Hepatocyte (in vitro differentiated cells): Measurements from ENCODE around the gene ZNF764. TPM values are rescaled to one million over a fixed set of nuclear protein-coding genes. Genes with fewer than 3 reads are reported as not detected.
A peak's percentile ranks its signal among the peaks of the same experiment; 100 is the strongest.

ENCODE experiments used
- DNase-seq: peaks from one replicate; pipeline ENCODE4 v3.0.0-alpha.2; 2016; ENCODE audit warnings: low spot score
- H2AFZ ChIP-seq: fragments of 200-600 bp; sonication (generic); 2 replicates; pipeline ENCODE4 v1.6.0; 2016; ENCODE audit warnings: antibody characterized with exemption, mild to moderate bottlenecking
- H3K27ac ChIP-seq: fragments of 200-600 bp; sonication (generic); 2 replicates; pipeline ENCODE4 v1.5.1; 2016; ENCODE audit warnings: mild to moderate bottlenecking
- H3K27me3 ChIP-seq: fragments of 200-600 bp; sonication (generic); 2 replicates; pipeline ENCODE4 v1.6.1; 2016
- H3K36me3 ChIP-seq: fragments of 200-600 bp; sonication (generic); replicated peaks from 2 replicates; pipeline ENCODE4 v1.5.1; 2016; ENCODE audit warnings: low read depth; ENCODE audit not compliant: insufficient read depth
- H3K4me1 ChIP-seq: fragments of 200-600 bp; sonication (generic); 2 replicates; pipeline ENCODE4 v1.5.1; 2016; ENCODE audit warnings: mild to moderate bottlenecking, moderate library complexity; ENCODE audit not compliant: insufficient read depth
- H3K4me2 ChIP-seq: fragments of 200-600 bp; sonication (generic); 2 replicates; pipeline ENCODE4 v1.6.0; 2016
- H3K4me3 ChIP-seq: fragments of 200-600 bp; sonication (generic); 2 replicates; pipeline ENCODE4 v1.5.1; 2016; ENCODE audit warnings: mild to moderate bottlenecking
- H3K79me2 ChIP-seq: fragments of 200-600 bp; sonication (generic); 2 replicates; pipeline ENCODE4 v1.6.0; 2017; ENCODE audit warnings: mild to moderate bottlenecking
- H3K9me2 ChIP-seq: fragments of 200-600 bp; sonication (generic); replicated peaks from 2 replicates; pipeline ENCODE4 v1.6.0; 2017; ENCODE audit warnings: mild to moderate bottlenecking; ENCODE audit not compliant: insufficient read depth
- H3K9me3 ChIP-seq: fragments of 200-600 bp; sonication (generic); 2 replicates; pipeline ENCODE4 v1.5.1; 2016; ENCODE audit warnings: low read depth, mild to moderate bottlenecking
- H4K20me1 ChIP-seq: fragments of 200-600 bp; sonication (generic); 2 replicates; pipeline ENCODE4 v1.6.0; 2016; ENCODE audit warnings: mild to moderate bottlenecking; ENCODE audit not compliant: insufficient read depth, poor library complexity, severe bottlenecking
- CTCF ChIP-seq: fragments of 200-600 bp; sonication (generic); IDR thresholded peaks from 2 replicates; pipeline ENCODE4 v1.5.1; 2016; ENCODE audit warnings: antibody characterized with exemption, mild to moderate bottlenecking; ENCODE audit not compliant: poor library complexity
- EZH2 ChIP-seq: fragments of 200-600 bp; sonication (generic); IDR thresholded peaks from 2 replicates; pipeline ENCODE4 v1.6.1; 2016; ENCODE audit warnings: antibody characterized with exemption, mild to moderate bottlenecking, borderline replicate concordance
- EZH2phosphoT487 ChIP-seq: fragments of 200-600 bp; sonication (generic); IDR thresholded peaks from one replicate; pipeline ENCODE4 v1.6.1; 2018; ENCODE audit warnings: antibody characterized with exemption, mild to moderate bottlenecking, low read depth, moderate library complexity; ENCODE audit not compliant: unreplicated experiment, severe bottlenecking
- WGBS: methylation state at CpG from one replicate; pipeline ENCODE4 v1.1.6; 2016; ENCODE audit warnings: low lambda C conversion rate; ENCODE audit errors: missing lambda C conversion rate; 5-methylcytosine and 5-hydroxymethylcytosine counted together
- polyA plus RNA-seq: library from polyadenylated mRNA; unstranded; fragments of >200 nt; fragmentation: Nextera tagmentation; extraction: Ambion mirVana; gene quantifications from 2 replicates; pipeline ENCODE4 v1.2.1, GENCODE V29; 2016
- total RNA-seq: library from RNA; depleted of rRNA; stranded (reverse); fragments of >200 nt; gene quantifications from 2 replicates; pipeline ENCODE4 v1.2.3, GENCODE V29; 2014

ZNF764 gene
- total and polyA plus RNA-seq, 2 experiments from 2014 or later: 9.8 to 12.1 TPM

GRCh38 chr16:30526137-30526822 lies 31.9 kb downstream of the ZNF764 start, which contains the start of gene ZNF768:
TSS of gene ZNF768 (minus strand) at chr16:30526566. CDS start at chr16:30526413, 153 bp downstream.
- Histone ChIP-seq H3K27me3 (no peaks in the 10 kb centered on the region), H3K4me1 (peaks cover 14% of the 10 kb centered on the region), H3K4me2 (peak within 1 kb of the TSS; percentile 86), H3K9me2 (no peaks in the 10 kb centered on the region), H4K20me1 (no peaks in the 10 kb centered on the region), H3K27ac (peak within 1 kb of the TSS; percentile 100), H3K79me2 (peaks cover 4% of the 10 kb centered on the region), H3K4me3 (peak within 1 kb of the TSS; percentile 74), H3K9me3 (no peaks in the 10 kb centered on the region), H3K36me3 (no peaks in the 10 kb centered on the region), H2AFZ (peak within 1 kb of the TSS; percentile 89)
- peak; percentile 81 for DNase-seq
- 4% methylated on average over 20 of the region's 73 CpGs for WGBS
- TF ChIP-seq EZH2: no peak
- TF ChIP-seq EZH2phosphoT487: no peak
- no peak for TF ChIP-seq CTCF

- Histone ChIP-seq H3K4me3 (peak overlapping the region; percentile 74), H3K4me1 (peaks cover 14% of the 10 kb centered on the region), H3K79me2 (peaks cover 4% of the 10 kb centered on the region), H3K36me3 (no peaks in the 10 kb centered on the region), H4K20me1 (no peaks in the 10 kb centered on the region), H3K4me2 (peak overlapping the region; percentile 86), H3K27me3 (no peaks in the 10 kb centered on the region), H2AFZ (peak overlapping the region; percentile 67), H3K9me2 (no peaks in the 10 kb centered on the region), H3K27ac (peak overlapping the region; percentile 100), H3K9me3 (no peaks in the 10 kb centered on the region)
- TF ChIP-seq EZH2phosphoT487 (no peak), EZH2 (no peak), CTCF (no peak)
- WGBS: 73% methylated on average over 4 of the region's 4 CpGs
- no peak for DNase-seq
Observed at GRCh38 chr16:30525844-30526136, 32.4 kb downstream of the ZNF764 start.

- Histone ChIP-seq H2AFZ (no peak overlapping the region), H3K4me2 (no peak overlapping the region), H3K27ac (no peak overlapping the region), H3K36me3 (no peaks in the 10 kb centered on the region), H3K27me3 (no peaks in the 10 kb centered on the region), H3K9me2 (no peaks in the 10 kb centered on the region), H3K79me2 (peaks cover 4% of the 10 kb centered on the region), H3K9me3 (no peaks in the 10 kb centered on the region), H4K20me1 (no peaks in the 10 kb centered on the region), H3K4me3 (no peak overlapping the region), H3K4me1 (peaks cover 14% of the 10 kb centered on the region)
- WGBS: 96% methylated on average over 57 of the region's 60 CpGs
- no peak for TF ChIP-seq CTCF
- no peak for TF ChIP-seq EZH2phosphoT487
- no peak for TF ChIP-seq EZH2
- no peak for DNase-seq
Observed at GRCh38 chr16:30524575-30525568, 33.3 kb downstream of the ZNF764 start.
